ENCODE results near the gene ETS2. TPM values are rescaled to one million over a fixed set of nuclear protein-coding genes. Genes with fewer than 3 reads are reported as not detected.

ETS2 gene
- total RNA-seq, 1 donor from 2014 or later: 40.3 TPM

- no peak for DNase-seq (ENCODE audit: low read depth)
- Histone ChIP-seq H3K36me3 (ENCODE audit: insufficient read depth, low read length) (no peaks in the 10 kb centered on the region), H3K27me3 (ENCODE audit: insufficient read depth, low read length) (no peaks in the 10 kb centered on the region), H3K4me3 (ENCODE audit: insufficient read depth, low read depth, low read length) (no peak overlapping the region), H2AFZ (ENCODE audit: low read depth, low read length) (no peak overlapping the region), H3K79me2 (ENCODE audit: insufficient read depth, low read length) (no peaks in the 10 kb centered on the region), H3K4me1 (ENCODE audit: insufficient read depth, low read length) (peaks cover 9% of the 10 kb centered on the region), H3K9ac (ENCODE audit: low read length) (no peak overlapping the region), H3K9me3 (ENCODE audit: insufficient read depth, low read depth, low read length) (no peaks in the 10 kb centered on the region), H3K4me2 (ENCODE audit: low read length) (no peak overlapping the region), H3K27ac (ENCODE audit: low read depth, low read length) (no peak overlapping the region), H4K20me1 (ENCODE audit: insufficient read depth, low read length) (no peaks in the 10 kb centered on the region)
- peaks cover 10% of the 10 kb centered on the region for H3K27me3 Mint-ChIP-seq (ENCODE audit: low read depth, unreplicated experiment)
- no peak for FAIRE-seq
- no peak overlapping the region for H3K27ac Mint-ChIP-seq (ENCODE audit: unreplicated experiment)
- peaks cover 3% of the 10 kb centered on the region for H3K9me3 Mint-ChIP-seq (ENCODE audit: unreplicated experiment)
- no peaks in the 10 kb centered on the region for H3K36me3 Mint-ChIP-seq (ENCODE audit: low read depth, unreplicated experiment)
- TF ChIP-seq EZH2 (IDR thresholded peaks at IDR 0.05; ENCODE audit: insufficient read depth, low read length) (no peak), CTCF (IDR thresholded peaks at IDR 0.05; ENCODE audit: insufficient read depth, low read depth, low read length) (no peak)
- no peak overlapping the region for H3K4me3 Mint-ChIP-seq (ENCODE audit: unreplicated experiment)
- H3K4me1 Mint-ChIP-seq (ENCODE audit: low read depth, unreplicated experiment): peaks cover 13% of the 10 kb centered on the region
Measured at GRCh38 chr21:38858026-38858811, 52.5 kb downstream of the ETS2 start.

GRCh38 chr21:38858812-38859205 lies 53.1 kb downstream of the ETS2 start:
- Histone ChIP-seq H4K20me1 (ENCODE audit: insufficient read depth, low read length) (no peaks in the 10 kb centered on the region), H2AFZ (ENCODE audit: low read depth, low read length) (no peak overlapping the region), H3K4me3 (ENCODE audit: insufficient read depth, low read depth, low read length) (no peak overlapping the region), H3K4me1 (ENCODE audit: insufficient read depth, low read length) (peaks cover 3% of the 10 kb centered on the region), H3K9ac (ENCODE audit: low read length) (no peak overlapping the region), H3K9me3 (ENCODE audit: insufficient read depth, low read depth, low read length) (no peaks in the 10 kb centered on the region), H3K27ac (ENCODE audit: low read depth, low read length) (no peak overlapping the region), H3K4me2 (ENCODE audit: low read length) (no peak overlapping the region), H3K36me3 (ENCODE audit: insufficient read depth, low read length) (no peaks in the 10 kb centered on the region), H3K27me3 (ENCODE audit: insufficient read depth, low read length) (no peaks in the 10 kb centered on the region), H3K79me2 (ENCODE audit: insufficient read depth, low read length) (no peaks in the 10 kb centered on the region)
- FAIRE-seq: no peak
- Mint-ChIP-seq H3K27me3 (ENCODE audit: low read depth, unreplicated experiment) (peaks cover 10% of the 10 kb centered on the region), H3K4me1 (ENCODE audit: low read depth, unreplicated experiment) (peaks cover 9% of the 10 kb centered on the region), H3K27ac (ENCODE audit: unreplicated experiment) (no peak overlapping the region), H3K9me3 (ENCODE audit: unreplicated experiment) (peaks cover 3% of the 10 kb centered on the region), H3K4me3 (ENCODE audit: unreplicated experiment) (no peak overlapping the region), H3K36me3 (ENCODE audit: low read depth, unreplicated experiment) (no peaks in the 10 kb centered on the region)
- no peak for DNase-seq (ENCODE audit: low read depth)
- TF ChIP-seq CTCF (IDR thresholded peaks at IDR 0.05; ENCODE audit: insufficient read depth, low read depth, low read length) (no peak), EZH2 (IDR thresholded peaks at IDR 0.05; ENCODE audit: insufficient read depth, low read length) (no peak)

- Mint-ChIP-seq H3K36me3 (ENCODE audit: low read depth, unreplicated experiment) (no peaks in the 10 kb centered on the region), H3K4me1 (ENCODE audit: low read depth, unreplicated experiment) (peaks cover 8% of the 10 kb centered on the region), H3K9me3 (ENCODE audit: unreplicated experiment) (peaks cover 3% of the 10 kb centered on the region), H3K4me3 (ENCODE audit: unreplicated experiment) (no peak overlapping the region), H3K27me3 (ENCODE audit: low read depth, unreplicated experiment) (peaks cover 10% of the 10 kb centered on the region), H3K27ac (ENCODE audit: unreplicated experiment) (no peak overlapping the region)
- TF ChIP-seq EZH2 (IDR thresholded peaks at IDR 0.05; ENCODE audit: insufficient read depth, low read length): no peak
- no peak for TF ChIP-seq CTCF (IDR thresholded peaks at IDR 0.05; ENCODE audit: insufficient read depth, low read depth, low read length)
- H3K4me2 ChIP-seq (ENCODE audit: low read length): no peak overlapping the region
- no peaks in the 10 kb centered on the region for H3K79me2 ChIP-seq (ENCODE audit: insufficient read depth, low read length)
- H3K27ac ChIP-seq (ENCODE audit: low read depth, low read length): no peak overlapping the region
- no peaks in the 10 kb centered on the region for H3K4me1 ChIP-seq (ENCODE audit: insufficient read depth, low read length)
- no peaks in the 10 kb centered on the region for H3K9me3 ChIP-seq (ENCODE audit: insufficient read depth, low read depth, low read length)
- no peak overlapping the region for H2AFZ ChIP-seq (ENCODE audit: low read depth, low read length)
- no peaks in the 10 kb centered on the region for H3K27me3 ChIP-seq (ENCODE audit: insufficient read depth, low read length)
- H3K9ac ChIP-seq (ENCODE audit: low read length): no peak overlapping the region
- no peaks in the 10 kb centered on the region for H3K36me3 ChIP-seq (ENCODE audit: insufficient read depth, low read length)
- DNase-seq (ENCODE audit: low read depth): no peak
- H4K20me1 ChIP-seq (ENCODE audit: insufficient read depth, low read length): no peaks in the 10 kb centered on the region
- FAIRE-seq: no peak
- H3K4me3 ChIP-seq (ENCODE audit: insufficient read depth, low read depth, low read length): no peak overlapping the region
Measured at GRCh38 chr21:38859852-38860251, 54.1 kb downstream of the ETS2 start.

Data from astrocyte (in vitro differentiated cells and primary cell).